ENCODE results near the gene TTLL1. TPM values are rescaled to one million over a fixed set of nuclear protein-coding genes. Genes with fewer than 3 reads are reported as not detected.
"Not testable (repeated sequence)": the region's sequence is repeated elsewhere in the genome, so short reads cannot be mapped to it uniquely, and the experiment has no call there.

TTLL1 gene
- total and polyA plus RNA-seq, 2 donors (not counting 1 experiment from before 2014, with no cell fraction given) = 15.7 to 15.8 TPM

GRCh38 chr22:42996646-42997365, 92.4 kb downstream of the TTLL1 start:
- Histone ChIP-seq H3K9me3 (ENCODE audit: control insufficient read depth, insufficient read depth, low read depth, low read length) (no peaks in the 10 kb centered on the region), H3K27ac (ENCODE audit: insufficient read depth, low read length) (no peak overlapping the region), H3K4me3 (replicated peaks in 1 of 4; ENCODE audit: control extremely low read depth in 1 of 4, insufficient read depth in 1 of 4, low read depth in 3 of 4, low read length in 4 of 4) (no peak overlapping the region), H3K9ac (ENCODE audit: insufficient read depth, low read length) (no peak overlapping the region), H3K4me1 (ENCODE audit: control insufficient read depth, extremely low read depth, insufficient read depth, low read length) (peaks cover 45% of the 10 kb centered on the region), H3K79me2 (ENCODE audit: control insufficient read depth, insufficient read depth, low read length) (peaks cover 80% of the 10 kb centered on the region), H3K4me2 (ENCODE audit: extremely low read depth, insufficient read depth, low read length) (no peak overlapping the region), H3K27me3 (ENCODE audit: control insufficient read depth, insufficient read depth, low read length) (no peaks in the 10 kb centered on the region), H4K20me1 (ENCODE audit: control insufficient read depth, extremely low read depth, insufficient read depth, low read length) (no peaks in the 10 kb centered on the region), H2AFZ (ENCODE audit: low read length) (no peak overlapping the region), H3K36me3 (ENCODE audit: control insufficient read depth, insufficient read depth, low read length) (no peaks in the 10 kb centered on the region)
- peak in 1 of 2 donors; percentile 75 for DNase-seq (ENCODE audit: low read depth in 2 of 2)
- TF ChIP-seq EZH2 (IDR thresholded peaks at IDR 0.05; ENCODE audit: low read length, missing control alignments) (no peak), CTCF (conservative IDR thresholded peaks at IDR 0.05 in 1 of 2, IDR thresholded peaks at IDR 0.05 in 1 of 2; ENCODE audit: low read depth in 1 of 2, low read length in 2 of 2) (no peak)

GRCh38 chr22:42995654-42996053, 93.5 kb downstream of the TTLL1 start:
- DNase-seq (ENCODE audit: low read depth in 2 of 2); H4K20me1 ChIP-seq (ENCODE audit: control insufficient read depth, extremely low read depth, insufficient read depth, low read length); H3K9me3 ChIP-seq (ENCODE audit: control insufficient read depth, insufficient read depth, low read depth, low read length); H3K27me3 ChIP-seq (ENCODE audit: control insufficient read depth, insufficient read depth, low read length); H3K9ac ChIP-seq (ENCODE audit: insufficient read depth, low read length); H2AFZ ChIP-seq (ENCODE audit: low read length); H3K36me3 ChIP-seq (ENCODE audit: control insufficient read depth, insufficient read depth, low read length): not testable (repeated sequence)
- Histone ChIP-seq H3K4me1 (ENCODE audit: control insufficient read depth, extremely low read depth, insufficient read depth, low read length) (peaks cover 42% of the 10 kb centered on the region), H3K4me2 (ENCODE audit: extremely low read depth, insufficient read depth, low read length) (peak overlapping the region; percentile 80), H3K4me3 (replicated peaks in 1 of 4; ENCODE audit: control extremely low read depth in 1 of 4, insufficient read depth in 1 of 4, low read depth in 3 of 4, low read length in 4 of 4) (peak overlapping the region in 1 of 4 experiments; percentile 33), H3K79me2 (ENCODE audit: control insufficient read depth, insufficient read depth, low read length) (peaks cover 78% of the 10 kb centered on the region), H3K27ac (ENCODE audit: insufficient read depth, low read length) (peak overlapping the region; percentile 67)

- Histone ChIP-seq H3K4me1 (ENCODE audit: control insufficient read depth, extremely low read depth, insufficient read depth, low read length) (peaks cover 43% of the 10 kb centered on the region), H2AFZ (ENCODE audit: low read length) (no peak overlapping the region), H3K4me2 (ENCODE audit: extremely low read depth, insufficient read depth, low read length) (peak overlapping the region; percentile 80), H3K4me3 (replicated peaks in 1 of 4; ENCODE audit: control extremely low read depth in 1 of 4, insufficient read depth in 1 of 4, low read depth in 3 of 4, low read length in 4 of 4) (peak overlapping the region; percentile 3 to 33 (median 19)), H3K36me3 (ENCODE audit: control insufficient read depth, insufficient read depth, low read length) (no peaks in the 10 kb centered on the region), H4K20me1 (ENCODE audit: control insufficient read depth, extremely low read depth, insufficient read depth, low read length) (peaks cover 3% of the 10 kb centered on the region), H3K9ac (ENCODE audit: insufficient read depth, low read length) (no peak overlapping the region), H3K27me3 (ENCODE audit: control insufficient read depth, insufficient read depth, low read length) (no peaks in the 10 kb centered on the region), H3K27ac (ENCODE audit: insufficient read depth, low read length) (peak overlapping the region; percentile 67), H3K79me2 (ENCODE audit: control insufficient read depth, insufficient read depth, low read length) (peaks cover 78% of the 10 kb centered on the region), H3K9me3 (ENCODE audit: control insufficient read depth, insufficient read depth, low read depth, low read length) (no peaks in the 10 kb centered on the region)
- peak; percentile 94 to 97 for DNase-seq (ENCODE audit: low read depth in 2 of 2)
- TF ChIP-seq EZH2 (IDR thresholded peaks at IDR 0.05; ENCODE audit: low read length, missing control alignments) (no peak), CTCF (conservative IDR thresholded peaks at IDR 0.05 in 1 of 2, IDR thresholded peaks at IDR 0.05 in 1 of 2; ENCODE audit: low read depth in 1 of 2, low read length in 2 of 2) (no peak)
Measured at GRCh38 chr22:42994917-42995562, 94.2 kb downstream of the TTLL1 start.

All from fibroblast of lung (primary cell).